HepG2 (cell line): ENCODE results near the gene FBXL2. TPM values are rescaled to one million over a fixed set of nuclear protein-coding genes. Genes with fewer than 3 reads are reported as not detected.
A peak's percentile ranks its signal among the peaks of the same experiment; 100 is the strongest.

Experiments
- AHR ChIP-seq: IDR thresholded peaks from 2 replicates; pipeline ENCODE4 v1.6.1; 2018; ENCODE audit warnings: missing genetic modification reagents, missing compliant biosample characterization
- FOSL2 ChIP-seq: sonication (generic); formaldehyde crosslinking; IDR thresholded peaks from 2 replicates; pipeline ENCODE4 v1.4.0; 2020; ENCODE audit warnings: missing genetic modification reagents
- MIXL1 ChIP-seq: IDR thresholded peaks from 2 replicates; pipeline ENCODE4 v1.6.1; 2016
- ONECUT2 ChIP-seq: sonication (generic); formaldehyde crosslinking; IDR thresholded peaks from 2 replicates; pipeline ENCODE4 v1.4.0; 2020; ENCODE audit warnings: missing genetic modification reagents
- SOX6 ChIP-seq, 2 experiments: fragments of 450-650 bp in 1 of 2; sonication (generic) in 1 of 2; formaldehyde crosslinking in 1 of 2; IDR thresholded peaks; 2 replicates each; pipeline versions ENCODE4 v1.4.0 to v1.6.1; 2017 to 2020; ENCODE audit warnings: antibody characterized with exemption in 1 of 2, mild to moderate bottlenecking in 1 of 2, missing genetic modification reagents in 1 of 2
- ZNF232 ChIP-seq: sonication (generic); formaldehyde crosslinking; IDR thresholded peaks from 2 replicates; pipeline ENCODE4 v1.4.0; 2020; ENCODE audit warnings: missing genetic modification reagents, borderline replicate concordance
- ZNF615 ChIP-seq: sonication (generic); formaldehyde crosslinking; IDR thresholded peaks from 2 replicates; pipeline ENCODE4 v1.5.0; 2020; ENCODE audit warnings: mild to moderate bottlenecking, missing genetic modification reagents, borderline replicate concordance
- ZNF619 ChIP-seq: sonication (generic); formaldehyde crosslinking; IDR thresholded peaks from 2 replicates; pipeline ENCODE4 v1.4.0; 2020; ENCODE audit warnings: mild to moderate bottlenecking, missing genetic modification reagents
- polyA plus RNA-seq, 8 experiments: library from polyadenylated mRNA; depleted of rRNA in 3 of 8; stranded (reverse) in 7 of 8; unstranded in 1 of 8; fragments of >200 nt; fragmentation: Illumina TruSeq in 4 of 8; extraction: Trizol in 4 of 8; gene quantifications; 2 replicates each; pipeline versions ENCODE4 v1.2.1 to v1.2.3, GENCODE V29; 2011 to 2016; ENCODE audit warnings: low read depth in 4 of 8, missing spikeins in 1 of 8, mixed read lengths in 1 of 8; ENCODE audit not compliant: insufficient read depth in 1 of 8
- total RNA-seq, 5 experiments: library from RNA; depleted of rRNA; stranded (reverse); fragments of >200 nt; fragmentation: Illumina TruSeq; extraction: Trizol; gene quantifications; 2 replicates each; pipeline ENCODE4 v1.2.3, GENCODE V29; 2016; ENCODE audit warnings: low read depth in 1 of 5
- TF ChIP-seq, protein P1 (sequence below): sonication (generic); formaldehyde crosslinking; IDR thresholded peaks from 2 replicates; pipeline ENCODE4 v1.4.0; 2020; ENCODE audit warnings: missing genetic modification reagents
- TF ChIP-seq, protein P2 (sequence below): IDR thresholded peaks from 2 replicates; pipeline ENCODE4 v1.6.1; 2012; ENCODE audit warnings: low read depth, low read length, improper control_type of control experiment
- TF ChIP-seq, protein P3 (sequence below): sonication (generic); formaldehyde crosslinking; IDR thresholded peaks from 2 replicates; pipeline ENCODE4 v1.5.0; 2020; ENCODE audit warnings: missing genetic modification reagents
- TF ChIP-seq, protein P4 (sequence below): IDR thresholded peaks from 2 replicates; pipeline ENCODE4 v1.6.1; 2016; ENCODE audit warnings: mild to moderate bottlenecking, missing biosample characterization, missing genetic modification reagents
- TF ChIP-seq, protein P5 (sequence below): sonication (generic); formaldehyde crosslinking; IDR thresholded peaks from 2 replicates; pipeline ENCODE4 v1.5.0; 2020; ENCODE audit warnings: mild to moderate bottlenecking, missing genetic modification reagents, moderate library complexity
- TF ChIP-seq, protein P6 (sequence below): sonication (generic); formaldehyde crosslinking; conservative IDR thresholded peaks from 2 replicates; pipeline ENCODE4 v1.8.0; 2022; ENCODE audit warnings: missing genetic modification reagents
- TF ChIP-seq, protein P7 (sequence below): sonication (generic); formaldehyde crosslinking; IDR thresholded peaks from 2 replicates; pipeline ENCODE4 v1.4.0; 2020; ENCODE audit warnings: missing genetic modification reagents

FBXL2 gene
- total and polyA plus RNA-seq, 2 of the 13 experiments (the other 11 are each of a cell fraction or from before 2014, with no cell fraction given), result 1.8 to 5.0 TPM

DNA sequence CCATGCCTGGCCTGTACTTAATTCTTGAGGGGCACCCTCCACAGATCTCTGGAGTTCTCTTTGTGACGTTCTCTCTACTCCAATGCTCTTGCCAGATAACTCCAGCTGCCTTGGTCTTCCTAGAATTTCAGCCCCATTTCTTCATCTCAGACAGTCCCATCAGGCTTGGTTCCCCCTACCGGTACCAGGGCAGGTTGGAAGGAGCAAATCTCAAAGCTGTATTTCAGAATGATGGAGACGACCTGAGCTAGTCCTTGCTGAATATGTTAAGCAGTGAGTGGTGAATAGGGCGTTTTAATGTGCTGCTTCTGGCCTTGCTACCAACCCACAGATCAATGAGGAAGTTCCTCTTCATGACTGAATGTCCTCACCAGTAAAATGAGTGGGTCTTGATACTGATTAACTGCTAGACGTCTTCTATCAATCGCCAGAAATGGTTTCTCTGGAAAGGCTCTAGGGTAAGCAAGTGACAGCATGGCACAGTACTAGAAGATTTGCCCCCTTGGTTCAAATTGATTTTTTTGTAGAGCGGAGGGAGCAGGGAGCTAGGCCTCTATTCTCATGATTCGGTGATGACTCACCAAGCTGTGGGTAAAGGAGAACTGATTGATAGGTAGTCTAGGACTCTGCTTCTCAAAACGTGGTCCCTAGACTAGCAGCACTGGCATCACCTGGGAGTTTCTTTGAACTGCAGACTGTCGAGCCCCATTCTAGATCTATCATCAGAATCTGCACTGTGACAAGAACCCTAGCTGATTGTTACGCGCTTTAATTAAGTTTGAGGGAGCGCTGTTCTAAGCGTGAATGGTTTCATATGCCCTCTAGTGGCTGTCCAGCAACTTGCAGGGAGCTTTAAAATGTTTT lies 95.2 kb downstream of the FBXL2 start (continued):
- TF ChIP-seq, protein P1, sequence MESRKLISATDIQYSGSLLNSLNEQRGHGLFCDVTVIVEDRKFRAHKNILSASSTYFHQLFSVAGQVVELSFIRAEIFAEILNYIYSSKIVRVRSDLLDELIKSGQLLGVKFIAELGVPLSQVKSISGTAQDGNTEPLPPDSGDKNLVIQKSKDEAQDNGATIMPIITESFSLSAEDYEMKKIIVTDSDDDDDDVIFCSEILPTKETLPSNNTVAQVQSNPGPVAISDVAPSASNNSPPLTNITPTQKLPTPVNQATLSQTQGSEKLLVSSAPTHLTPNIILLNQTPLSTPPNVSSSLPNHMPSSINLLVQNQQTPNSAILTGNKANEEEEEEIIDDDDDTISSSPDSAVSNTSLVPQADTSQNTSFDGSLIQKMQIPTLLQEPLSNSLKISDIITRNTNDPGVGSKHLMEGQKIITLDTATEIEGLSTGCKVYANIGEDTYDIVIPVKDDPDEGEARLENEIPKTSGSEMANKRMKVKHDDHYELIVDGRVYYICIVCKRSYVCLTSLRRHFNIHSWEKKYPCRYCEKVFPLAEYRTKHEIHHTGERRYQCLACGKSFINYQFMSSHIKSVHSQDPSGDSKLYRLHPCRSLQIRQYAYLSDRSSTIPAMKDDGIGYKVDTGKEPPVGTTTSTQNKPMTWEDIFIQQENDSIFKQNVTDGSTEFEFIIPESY (CRISPR knock-in tag), result peak; percentile 75; the same call in 1 of the 2 replicates
- TF ChIP-seq ZNF615 (CRISPR knock-in tag) (no peak), FOSL2 (CRISPR knock-in tag) (peak; percentile 70), ONECUT2 (CRISPR knock-in tag) (no peak), ZNF619 (CRISPR knock-in tag) (no peak), ZNF232 (CRISPR knock-in tag) (no peak), AHR (CRISPR knock-in tag) (no peak), SOX6 (IDR thresholded peaks at IDR 0.05) (no peak), SOX6 (CRISPR knock-in tag; IDR thresholded peaks at IDR 0.05) (0 out of 2 replicates have a peak, but pooled peaks have one; percentile 26), MIXL1 (peak; percentile 68; the same call in 1 of the 2 replicates)
- TF ChIP-seq, protein P2, sequence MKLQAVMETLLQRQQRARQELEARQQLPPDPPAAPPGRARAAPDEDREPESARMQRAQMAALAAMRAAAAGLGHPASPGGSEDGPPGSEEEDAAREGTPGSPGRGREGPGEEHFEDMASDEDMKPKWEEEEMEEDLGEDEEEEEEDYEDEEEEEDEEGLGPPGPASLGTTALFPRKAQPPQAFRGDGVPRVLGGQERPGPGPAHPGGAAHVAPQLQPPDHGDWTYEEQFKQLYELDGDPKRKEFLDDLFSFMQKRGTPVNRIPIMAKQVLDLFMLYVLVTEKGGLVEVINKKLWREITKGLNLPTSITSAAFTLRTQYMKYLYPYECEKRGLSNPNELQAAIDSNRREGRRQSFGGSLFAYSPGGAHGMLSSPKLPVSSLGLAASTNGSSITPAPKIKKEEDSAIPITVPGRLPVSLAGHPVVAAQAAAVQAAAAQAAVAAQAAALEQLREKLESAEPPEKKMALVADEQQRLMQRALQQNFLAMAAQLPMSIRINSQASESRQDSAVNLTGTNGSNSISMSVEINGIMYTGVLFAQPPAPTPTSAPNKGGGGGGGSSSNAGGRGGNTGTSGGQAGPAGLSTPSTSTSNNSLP, result no peak
- TF ChIP-seq, protein P3, sequence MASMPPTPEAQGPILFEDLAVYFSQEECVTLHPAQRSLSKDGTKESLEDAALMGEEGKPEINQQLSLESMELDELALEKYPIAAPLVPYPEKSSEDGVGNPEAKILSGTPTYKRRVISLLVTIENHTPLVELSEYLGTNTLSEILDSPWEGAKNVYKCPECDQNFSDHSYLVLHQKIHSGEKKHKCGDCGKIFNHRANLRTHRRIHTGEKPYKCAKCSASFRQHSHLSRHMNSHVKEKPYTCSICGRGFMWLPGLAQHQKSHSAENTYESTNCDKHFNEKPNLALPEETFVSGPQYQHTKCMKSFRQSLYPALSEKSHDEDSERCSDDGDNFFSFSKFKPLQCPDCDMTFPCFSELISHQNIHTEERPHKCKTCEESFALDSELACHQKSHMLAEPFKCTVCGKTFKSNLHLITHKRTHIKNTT (CRISPR knock-in tag), result no peak
- TF ChIP-seq, protein P4, sequence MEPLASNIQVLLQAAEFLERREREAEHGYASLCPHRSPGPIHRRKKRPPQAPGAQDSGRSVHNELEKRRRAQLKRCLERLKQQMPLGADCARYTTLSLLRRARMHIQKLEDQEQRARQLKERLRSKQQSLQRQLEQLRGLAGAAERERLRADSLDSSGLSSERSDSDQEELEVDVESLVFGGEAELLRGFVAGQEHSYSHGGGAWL (CRISPR knock-in tag), result no peak
- TF ChIP-seq, protein P5, sequence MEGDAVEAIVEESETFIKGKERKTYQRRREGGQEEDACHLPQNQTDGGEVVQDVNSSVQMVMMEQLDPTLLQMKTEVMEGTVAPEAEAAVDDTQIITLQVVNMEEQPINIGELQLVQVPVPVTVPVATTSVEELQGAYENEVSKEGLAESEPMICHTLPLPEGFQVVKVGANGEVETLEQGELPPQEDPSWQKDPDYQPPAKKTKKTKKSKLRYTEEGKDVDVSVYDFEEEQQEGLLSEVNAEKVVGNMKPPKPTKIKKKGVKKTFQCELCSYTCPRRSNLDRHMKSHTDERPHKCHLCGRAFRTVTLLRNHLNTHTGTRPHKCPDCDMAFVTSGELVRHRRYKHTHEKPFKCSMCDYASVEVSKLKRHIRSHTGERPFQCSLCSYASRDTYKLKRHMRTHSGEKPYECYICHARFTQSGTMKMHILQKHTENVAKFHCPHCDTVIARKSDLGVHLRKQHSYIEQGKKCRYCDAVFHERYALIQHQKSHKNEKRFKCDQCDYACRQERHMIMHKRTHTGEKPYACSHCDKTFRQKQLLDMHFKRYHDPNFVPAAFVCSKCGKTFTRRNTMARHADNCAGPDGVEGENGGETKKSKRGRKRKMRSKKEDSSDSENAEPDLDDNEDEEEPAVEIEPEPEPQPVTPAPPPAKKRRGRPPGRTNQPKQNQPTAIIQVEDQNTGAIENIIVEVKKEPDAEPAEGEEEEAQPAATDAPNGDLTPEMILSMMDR, result peak; percentile 85
- TF ChIP-seq, protein P6, sequence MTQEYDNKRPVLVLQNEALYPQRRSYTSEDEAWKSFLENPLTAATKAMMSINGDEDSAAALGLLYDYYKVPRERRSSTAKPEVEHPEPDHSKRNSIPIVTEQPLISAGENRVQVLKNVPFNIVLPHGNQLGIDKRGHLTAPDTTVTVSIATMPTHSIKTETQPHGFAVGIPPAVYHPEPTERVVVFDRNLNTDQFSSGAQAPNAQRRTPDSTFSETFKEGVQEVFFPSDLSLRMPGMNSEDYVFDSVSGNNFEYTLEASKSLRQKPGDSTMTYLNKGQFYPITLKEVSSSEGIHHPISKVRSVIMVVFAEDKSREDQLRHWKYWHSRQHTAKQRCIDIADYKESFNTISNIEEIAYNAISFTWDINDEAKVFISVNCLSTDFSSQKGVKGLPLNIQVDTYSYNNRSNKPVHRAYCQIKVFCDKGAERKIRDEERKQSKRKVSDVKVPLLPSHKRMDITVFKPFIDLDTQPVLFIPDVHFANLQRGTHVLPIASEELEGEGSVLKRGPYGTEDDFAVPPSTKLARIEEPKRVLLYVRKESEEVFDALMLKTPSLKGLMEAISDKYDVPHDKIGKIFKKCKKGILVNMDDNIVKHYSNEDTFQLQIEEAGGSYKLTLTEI, result no peak
- TF ChIP-seq, protein P7, sequence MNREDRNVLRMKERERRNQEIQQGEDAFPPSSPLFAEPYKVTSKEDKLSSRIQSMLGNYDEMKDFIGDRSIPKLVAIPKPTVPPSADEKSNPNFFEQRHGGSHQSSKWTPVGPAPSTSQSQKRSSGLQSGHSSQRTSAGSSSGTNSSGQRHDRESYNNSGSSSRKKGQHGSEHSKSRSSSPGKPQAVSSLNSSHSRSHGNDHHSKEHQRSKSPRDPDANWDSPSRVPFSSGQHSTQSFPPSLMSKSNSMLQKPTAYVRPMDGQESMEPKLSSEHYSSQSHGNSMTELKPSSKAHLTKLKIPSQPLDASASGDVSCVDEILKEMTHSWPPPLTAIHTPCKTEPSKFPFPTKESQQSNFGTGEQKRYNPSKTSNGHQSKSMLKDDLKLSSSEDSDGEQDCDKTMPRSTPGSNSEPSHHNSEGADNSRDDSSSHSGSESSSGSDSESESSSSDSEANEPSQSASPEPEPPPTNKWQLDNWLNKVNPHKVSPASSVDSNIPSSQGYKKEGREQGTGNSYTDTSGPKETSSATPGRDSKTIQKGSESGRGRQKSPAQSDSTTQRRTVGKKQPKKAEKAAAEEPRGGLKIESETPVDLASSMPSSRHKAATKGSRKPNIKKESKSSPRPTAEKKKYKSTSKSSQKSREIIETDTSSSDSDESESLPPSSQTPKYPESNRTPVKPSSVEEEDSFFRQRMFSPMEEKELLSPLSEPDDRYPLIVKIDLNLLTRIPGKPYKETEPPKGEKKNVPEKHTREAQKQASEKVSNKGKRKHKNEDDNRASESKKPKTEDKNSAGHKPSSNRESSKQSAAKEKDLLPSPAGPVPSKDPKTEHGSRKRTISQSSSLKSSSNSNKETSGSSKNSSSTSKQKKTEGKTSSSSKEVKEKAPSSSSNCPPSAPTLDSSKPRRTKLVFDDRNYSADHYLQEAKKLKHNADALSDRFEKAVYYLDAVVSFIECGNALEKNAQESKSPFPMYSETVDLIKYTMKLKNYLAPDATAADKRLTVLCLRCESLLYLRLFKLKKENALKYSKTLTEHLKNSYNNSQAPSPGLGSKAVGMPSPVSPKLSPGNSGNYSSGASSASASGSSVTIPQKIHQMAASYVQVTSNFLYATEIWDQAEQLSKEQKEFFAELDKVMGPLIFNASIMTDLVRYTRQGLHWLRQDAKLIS (CRISPR knock-in tag), result no peak
